PFSK-1 (cell line): ENCODE data around the gene POMT1.

Experiments
- FOXP2 ChIP-seq: optimal IDR thresholded peaks from 2 replicates; pipeline ENCODE3; 2011; ENCODE audit warnings: borderline replicate concordance, control low read depth, inconsistent platforms; ENCODE audit not compliant: insufficient read depth; ENCODE audit errors: extremely low read length, extremely low read depth
- POLR2AphosphoS5 ChIP-seq: IDR thresholded peaks from 2 replicates; pipeline ENCODE4 v1.6.1; 2012; ENCODE audit warnings: low read depth, mild to moderate bottlenecking, control low read depth, low read length, moderate library complexity
- SIN3A ChIP-seq: IDR thresholded peaks from 2 replicates; pipeline ENCODE4 v1.6.1; 2012; ENCODE audit warnings: mild to moderate bottlenecking, low read length, moderate library complexity, borderline replicate concordance; ENCODE audit not compliant: insufficient read depth
- TAF1 ChIP-seq: IDR thresholded peaks from 2 replicates; pipeline ENCODE4 v1.6.1; 2012; ENCODE audit warnings: low read length, control low read depth, borderline replicate concordance; ENCODE audit not compliant: insufficient read depth
- TF ChIP-seq, protein P1 (sequence below), 2 experiments: IDR thresholded peaks; 2 replicates each; pipeline versions ENCODE4 v1.6.1 to v1.8.0; 2011 to 2012; ENCODE audit warnings: low read depth in 2 of 2, low read length in 2 of 2, control low read depth in 1 of 2, inconsistent platforms in 1 of 2, mild to moderate bottlenecking in 1 of 2, moderate library complexity in 1 of 2; ENCODE audit not compliant: insufficient read depth in 1 of 2

Gene POMT1

DNA sequence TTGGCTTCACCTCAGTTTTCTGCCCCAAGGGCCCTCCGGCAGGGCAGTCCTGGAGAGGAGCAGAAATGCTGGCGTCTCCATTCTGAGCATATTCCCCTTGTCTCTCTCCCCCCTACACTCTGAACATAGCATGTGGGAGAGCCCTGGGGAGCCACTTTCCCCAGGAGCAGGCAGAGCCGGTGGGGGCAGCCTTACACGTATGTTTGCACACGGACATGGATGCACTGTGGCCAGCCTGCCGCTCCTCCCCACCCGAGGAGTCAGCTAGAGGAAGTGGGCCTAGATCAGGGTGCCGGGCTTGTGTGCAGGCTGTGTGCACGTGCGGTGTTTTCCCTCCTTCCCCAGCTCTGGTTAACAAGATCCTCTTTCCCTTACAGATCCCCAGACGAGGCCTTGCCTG, 25.4 kb upstream of the POMT1 start:
- TF ChIP-seq FOXP2 (no peak), SIN3A (no peak), POLR2AphosphoS5 (no peak), TAF1 (no peak)
- TF ChIP-seq, protein P1, sequence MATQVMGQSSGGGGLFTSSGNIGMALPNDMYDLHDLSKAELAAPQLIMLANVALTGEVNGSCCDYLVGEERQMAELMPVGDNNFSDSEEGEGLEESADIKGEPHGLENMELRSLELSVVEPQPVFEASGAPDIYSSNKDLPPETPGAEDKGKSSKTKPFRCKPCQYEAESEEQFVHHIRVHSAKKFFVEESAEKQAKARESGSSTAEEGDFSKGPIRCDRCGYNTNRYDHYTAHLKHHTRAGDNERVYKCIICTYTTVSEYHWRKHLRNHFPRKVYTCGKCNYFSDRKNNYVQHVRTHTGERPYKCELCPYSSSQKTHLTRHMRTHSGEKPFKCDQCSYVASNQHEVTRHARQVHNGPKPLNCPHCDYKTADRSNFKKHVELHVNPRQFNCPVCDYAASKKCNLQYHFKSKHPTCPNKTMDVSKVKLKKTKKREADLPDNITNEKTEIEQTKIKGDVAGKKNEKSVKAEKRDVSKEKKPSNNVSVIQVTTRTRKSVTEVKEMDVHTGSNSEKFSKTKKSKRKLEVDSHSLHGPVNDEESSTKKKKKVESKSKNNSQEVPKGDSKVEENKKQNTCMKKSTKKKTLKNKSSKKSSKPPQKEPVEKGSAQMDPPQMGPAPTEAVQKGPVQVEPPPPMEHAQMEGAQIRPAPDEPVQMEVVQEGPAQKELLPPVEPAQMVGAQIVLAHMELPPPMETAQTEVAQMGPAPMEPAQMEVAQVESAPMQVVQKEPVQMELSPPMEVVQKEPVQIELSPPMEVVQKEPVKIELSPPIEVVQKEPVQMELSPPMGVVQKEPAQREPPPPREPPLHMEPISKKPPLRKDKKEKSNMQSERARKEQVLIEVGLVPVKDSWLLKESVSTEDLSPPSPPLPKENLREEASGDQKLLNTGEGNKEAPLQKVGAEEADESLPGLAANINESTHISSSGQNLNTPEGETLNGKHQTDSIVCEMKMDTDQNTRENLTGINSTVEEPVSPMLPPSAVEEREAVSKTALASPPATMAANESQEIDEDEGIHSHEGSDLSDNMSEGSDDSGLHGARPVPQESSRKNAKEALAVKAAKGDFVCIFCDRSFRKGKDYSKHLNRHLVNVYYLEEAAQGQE (IDR thresholded peaks at IDR 0.05; ENCODE audit: insufficient read depth in 1 of 2, low read depth in 2 of 2, low read length in 2 of 2) = no peak

GRCh38 chr9:131477816-131478419, 24.8 kb upstream of the POMT1 start:
- TF ChIP-seq SIN3A (no peak), POLR2AphosphoS5 (no peak), FOXP2 (no peak)

DNA sequence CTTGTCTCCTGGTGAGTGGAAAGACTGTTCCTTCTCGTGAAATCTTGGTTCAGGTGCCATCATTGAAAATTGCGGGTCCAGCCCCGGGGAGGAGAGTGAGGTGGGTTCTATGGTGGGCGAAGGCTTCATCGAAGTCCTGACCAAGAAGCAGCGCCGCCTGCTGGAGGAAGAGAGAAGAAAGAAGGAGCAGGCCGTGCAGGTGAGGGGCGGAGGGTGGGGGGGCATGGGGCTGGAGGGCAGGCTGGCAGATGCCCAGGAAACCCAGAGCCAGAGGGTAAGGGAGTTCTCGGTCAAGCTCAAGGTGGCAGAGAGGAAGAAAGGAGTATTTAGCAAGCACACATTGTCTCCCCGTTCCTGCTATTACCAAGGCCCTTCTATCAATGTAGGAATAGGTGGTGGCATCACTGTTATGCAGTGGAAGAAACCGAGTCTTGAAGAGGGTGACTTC, 24.3 kb upstream of the POMT1 start:
- TF ChIP-seq FOXP2 (no peak), POLR2AphosphoS5 (no peak), TAF1 (no peak), SIN3A (no peak)
- TF ChIP-seq, protein P1 (IDR thresholded peaks at IDR 0.05; ENCODE audit: insufficient read depth in 1 of 2, low read depth in 2 of 2, low read length in 2 of 2) = no peak

GRCh38 chr9:131478911-131479310, 23.8 kb upstream of the POMT1 start:
- TF ChIP-seq, protein P1 (IDR thresholded peaks at IDR 0.05; ENCODE audit: insufficient read depth in 1 of 2, low read depth in 2 of 2, low read length in 2 of 2) = no peak
- TF ChIP-seq TAF1 (no peak), FOXP2 (no peak), SIN3A (no peak), POLR2AphosphoS5 (no peak)

DNA sequence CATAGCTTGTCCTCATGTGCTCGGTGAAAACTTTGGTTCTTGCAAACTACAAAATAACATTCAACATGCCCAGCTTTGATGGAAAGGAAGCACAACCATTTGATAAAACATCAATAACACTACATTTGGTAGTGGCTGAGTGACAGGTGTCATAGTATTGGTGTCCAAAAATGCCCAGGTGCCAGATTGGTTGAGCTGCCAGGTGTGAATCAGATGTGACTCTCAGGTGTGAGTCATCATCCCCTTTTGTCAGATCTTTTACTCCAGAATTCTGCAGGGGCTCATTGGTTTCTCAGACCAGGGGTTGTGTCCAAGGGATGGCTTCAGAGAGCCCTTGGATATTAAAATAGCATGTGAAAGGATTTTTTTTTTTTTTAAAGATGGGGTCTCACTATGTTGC, 22.5 kb upstream of the POMT1 start:
- no peak for TF ChIP-seq POLR2AphosphoS5
- no peak for TF ChIP-seq SIN3A
- no peak for TF ChIP-seq FOXP2
- TF ChIP-seq, protein P1 (IDR thresholded peaks at IDR 0.05; ENCODE audit: insufficient read depth in 1 of 2, low read depth in 2 of 2, low read length in 2 of 2) = no peak
- TF ChIP-seq TAF1 = no peak
